T-cell (primary cell): Measurements from ENCODE around the gene COTL1. TPM values are rescaled to one million over a fixed set of nuclear protein-coding genes. Genes with fewer than 3 reads are reported as not detected.

Experiments used
- ATAC-seq, 4 experiments: fragments of 200-7000 bp in 3 of 4; fragments of 150-1000 bp in 1 of 4; cut with Tn5 transposase; replicated peaks in 1 of 4; 1 replicate in 3 of 4; 2 replicates in 1 of 4; pipeline ENCODE4 v1.10.0; 2021; ENCODE audit warnings: moderate library complexity in 3 of 4, mild to moderate bottlenecking in 2 of 4, moderate number of reproducible peaks in 1 of 4
- CTCF ChIA-PET, 2 donors: fragments of 300-600 bp; sonication (Branson Sonifier 250); formaldehyde crosslinking; loops; one replicate each; lab custom pipeline; 2022; ENCODE audit warnings: antibody characterized with exemption in 2 of 2; lab: Charles Lee
- POLR2A ChIA-PET, 2 donors: fragments of 300-600 bp; sonication (Branson Sonifier 250); formaldehyde crosslinking; loops; one replicate each; lab custom pipeline; 2022; ENCODE audit warnings: antibody characterized with exemption in 2 of 2; lab: Charles Lee
- DNase-seq, 35 experiments: peaks; one replicate each; pipeline versions ENCODE4 v3.0.0 to v3.0.0-alpha.2; 2013 to 2023
- H3K27ac ChIP-seq: one replicate; pipeline ENCODE4 v1.5.1; 2013; ENCODE audit warnings: low read length
- H3K27me3 ChIP-seq, 2 experiments: replicated peaks in 1 of 2; 1 replicate in 1 of 2; 2 replicates in 1 of 2; pipeline versions ENCODE4 v1.6.1 to v1.7.0; 2013; ENCODE audit warnings: low read length in 1 of 2, mixed read lengths in 1 of 2; ENCODE audit not compliant: control insufficient read depth in 2 of 2, insufficient read depth in 2 of 2; ENCODE audit errors: extremely low read depth in 1 of 2
- H3K36me3 ChIP-seq, 2 donors: 1 replicate in 1 of 2; 2 replicates in 1 of 2; pipeline versions ENCODE4 v1.6.1 to v1.7.0; 2013; ENCODE audit warnings: low read length in 1 of 2; ENCODE audit not compliant: control insufficient read depth in 2 of 2, insufficient read depth in 1 of 2; ENCODE audit errors: extremely low read depth in 1 of 2
- H3K4me1 ChIP-seq, 2 experiments: 1 replicate in 1 of 2; 2 replicates in 1 of 2; pipeline versions ENCODE4 v1.6.1 to v1.7.0; 2013; ENCODE audit warnings: low read length in 2 of 2, mixed read lengths in 1 of 2; ENCODE audit not compliant: insufficient read depth in 2 of 2, control insufficient read depth in 1 of 2; ENCODE audit errors: extremely low read depth in 1 of 2
- H3K4me3 ChIP-seq, 2 donors: 1 replicate in 1 of 2; 2 replicates in 1 of 2; pipeline versions ENCODE4 v1.5.1 to v1.7.0; 2013; ENCODE audit warnings: mild to moderate bottlenecking in 2 of 2, low read length in 1 of 2, moderate library complexity in 1 of 2; ENCODE audit not compliant: control insufficient read depth in 1 of 2; ENCODE audit errors: extremely low read depth in 1 of 2
- H3K9me3 ChIP-seq: 2 replicates; pipeline ENCODE4 v1.7.0; 2013
- H3K27ac Mint-ChIP-seq, 2 donors: one replicate each; pipeline ENCODE4 v1.8.0; 2020 to 2021; ENCODE audit warnings: mild to moderate bottlenecking in 2 of 2, mixed read lengths in 2 of 2
- H3K27me3 Mint-ChIP-seq, 2 donors: one replicate each; pipeline ENCODE4 v1.8.0; 2021 to 2022; ENCODE audit warnings: mixed read lengths in 2 of 2
- H3K36me3 Mint-ChIP-seq: one replicate; pipeline ENCODE4 v1.8.0; 2021; ENCODE audit warnings: mixed read lengths
- H3K4me1 Mint-ChIP-seq, 3 donors: one replicate each; pipeline ENCODE4 v1.8.0; 2020 to 2022; ENCODE audit warnings: mixed read lengths in 3 of 3, mild to moderate bottlenecking in 1 of 3
- H3K4me3 Mint-ChIP-seq, 3 donors: one replicate each; pipeline ENCODE4 v1.8.0; 2020 to 2022; ENCODE audit warnings: mild to moderate bottlenecking in 3 of 3, mixed read lengths in 3 of 3, moderate library complexity in 3 of 3
- H3K9me3 Mint-ChIP-seq, 3 donors: one replicate each; pipeline ENCODE4 v1.8.0; 2020 to 2022; ENCODE audit warnings: mixed read lengths in 3 of 3
- WGBS: methylation state at CpG from one replicate; pipeline ENCODE4 v1.1.5; 2013; ENCODE audit warnings: missing lambda C conversion rate; ENCODE audit not compliant: insufficient coverage; 5-methylcytosine and 5-hydroxymethylcytosine counted together
- total RNA-seq, 35 experiments: library from RNA in 6 of 35; stranded (reverse) in 6 of 35; fragments of 120-200 nt in 1 of 35; gene quantifications; one replicate each; pipeline versions ENCODE4 v1.2.1 to v1.2.4 and lab custom pipeline; 2013 to 2026

The COTL1 gene
- total RNA-seq, 5 donors from 2014 or later (not counting 1 experiment from before 2014, with no cell fraction given) = 205 to 265 (median 221) TPM

- CTCF ChIA-PET = interaction anchor here (0.6 to 1.0 kb wide), 10 partner anchors 11 to 427 kb away, joined by 3 to 5 read pairs (median 3); no protein-coding TSS in a partner anchor
These were observed 65.7 kb downstream of the COTL1 start for GRCh38 chr16:84552135-84552534.

GRCh38 chr16:84550096-84550495, 67.8 kb downstream of the COTL1 start:
- Mint-ChIP-seq H3K27me3 (no peaks in the 10 kb centered on the region), H3K27ac (peak overlapping the region; percentile 98 to 99), H3K36me3 (peaks cover 6% of the 10 kb centered on the region), H3K4me3 (peak overlapping the region; percentile 68 to 88 (median 83)), H3K9me3 (no peaks in the 10 kb centered on the region), H3K4me1 (peaks cover 70 to 76% (median 72%) of the 10 kb centered on the region in 3 donors)
- Histone ChIP-seq H3K4me1 (peaks cover 55 to 81% of the 10 kb centered on the region in 2 experiments), H3K27me3 (no peaks in the 10 kb centered on the region), H3K9me3 (no peaks in the 10 kb centered on the region), H3K36me3 (peaks cover 0 to 4% of the 10 kb centered on the region in 2 donors), H3K4me3 (no peak overlapping the region), H3K27ac (peak overlapping the region; percentile 85)
- ATAC-seq = no peak
- DNase-seq = peak in 1 of 35 experiments; percentile 28
- WGBS = 76% methylated on average over 3 of the region's 4 CpGs
- POLR2A ChIA-PET = no interaction called here
- CTCF ChIA-PET = interaction anchor here in 1 of 2 donors (0.5 kb wide), 1 partner anchor 43 kb away, joined by 6 read pairs; no protein-coding TSS in a partner anchor

More at GRCh38 chr16:84552135-84552534, 65.7 kb downstream of the COTL1 start:
- 29% methylated on average over 4 of the region's 4 CpGs for WGBS
- no peaks in the 10 kb centered on the region for H3K9me3 ChIP-seq
- no peaks in the 10 kb centered on the region for H3K27me3 ChIP-seq
- H3K4me1 ChIP-seq = peaks cover 53 to 83% of the 10 kb centered on the region in 2 experiments
- DNase-seq (no peak), ATAC-seq (no peak)
- POLR2A ChIA-PET = interaction anchor here (0.6 to 1.2 kb wide), 5 partner anchors 10 to 48 kb away, joined by 3 to 17 read pairs (median 3); no protein-coding TSS in a partner anchor
- Mint-ChIP-seq H3K4me3 (peak overlapping the region; percentile 82 to 91 (median 86)), H3K4me1 (peaks cover 68 to 72% (median 69%) of the 10 kb centered on the region in 3 donors), H3K27ac (peak overlapping the region; percentile 99 to 100), H3K36me3 (peaks cover under 1% of the 10 kb centered on the region), H3K27me3 (no peaks in the 10 kb centered on the region), H3K9me3 (no peaks in the 10 kb centered on the region)
- H3K36me3 ChIP-seq = peaks cover 0 to 3% of the 10 kb centered on the region in 2 donors
- H3K4me3 ChIP-seq = peak overlapping the region; percentile 43 to 57
- H3K27ac ChIP-seq = no peak overlapping the region

GRCh38 chr16:84548971-84549844, 68.7 kb downstream of the COTL1 start:
- Histone ChIP-seq H3K36me3 (peaks cover 0 to 4% of the 10 kb centered on the region in 2 donors), H3K4me3 (peak overlapping the region; percentile 29 to 47), H3K27ac (peak overlapping the region; percentile 85), H3K27me3 (no peaks in the 10 kb centered on the region), H3K4me1 (peaks cover 54 to 81% of the 10 kb centered on the region in 2 experiments), H3K9me3 (no peaks in the 10 kb centered on the region)
- Mint-ChIP-seq H3K4me3 (peak overlapping the region; percentile 83 to 88 (median 84)), H3K27me3 (no peaks in the 10 kb centered on the region), H3K9me3 (no peaks in the 10 kb centered on the region), H3K27ac (peak overlapping the region; percentile 98 to 99), H3K36me3 (peaks cover 6% of the 10 kb centered on the region), H3K4me1 (peaks cover 68 to 76% (median 72%) of the 10 kb centered on the region in 3 donors)
- DNase-seq = peak in 33 of 35 experiments; percentile 7 to 72 (median 31)
- ATAC-seq = peak; percentile 50 to 63 (median 62)
- WGBS = 6% methylated on average over 18 of the region's 25 CpGs
- POLR2A ChIA-PET = no interaction called here
- CTCF ChIA-PET = interaction anchor here in 1 of 2 donors (0.5 to 1.0 kb wide), 4 partner anchors 30 to 72 kb away, joined by 3 to 7 read pairs (median 5); no protein-coding TSS in a partner anchor

- H3K4me3 Mint-ChIP-seq = peak overlapping the region; percentile 83 to 88 (median 84)
- 33% methylated on average over 1 of the region's 8 CpGs for WGBS
- POLR2A ChIA-PET = interaction anchor here in 1 of 2 donors (0.7 kb wide), 1 partner anchor 41 kb away, joined by 7 read pairs; no protein-coding TSS in a partner anchor
These were observed 69.4 kb downstream of the COTL1 start for GRCh38 chr16:84548508-84548907.

GRCh38 chr16:84547546-84548061, 70.3 kb downstream of the COTL1 start:
- no peaks in the 10 kb centered on the region for H3K27me3 Mint-ChIP-seq
- H3K27ac Mint-ChIP-seq = peak overlapping the region; percentile 78 to 99
- Histone ChIP-seq H3K4me3 (no peak overlapping the region), H3K4me1 (peaks cover 49 to 70% of the 10 kb centered on the region in 2 experiments), H3K9me3 (no peaks in the 10 kb centered on the region), H3K36me3 (peaks cover 0 to 4% of the 10 kb centered on the region in 2 donors), H3K27ac (no peak overlapping the region), H3K27me3 (no peaks in the 10 kb centered on the region)
- H3K9me3 Mint-ChIP-seq = no peaks in the 10 kb centered on the region
- DNase-seq (no peak), ATAC-seq (no peak)
- ChIA-PET CTCF (no interaction called here), POLR2A (interaction anchor here in 1 of 2 donors (0.6 to 0.7 kb wide), 2 partner anchors 42 to 176 kb away, joined by 3 to 7 read pairs; no protein-coding TSS in a partner anchor)
- WGBS = 56% methylated on average over 8 of the region's 12 CpGs
- H3K4me3 Mint-ChIP-seq = peak overlapping the region in 1 of 3 donors; percentile 83
- H3K36me3 Mint-ChIP-seq = peaks cover 6% of the 10 kb centered on the region
- H3K4me1 Mint-ChIP-seq = peaks cover 55 to 65% (median 63%) of the 10 kb centered on the region in 3 donors

More at GRCh38 chr16:84548508-84548907, 69.4 kb downstream of the COTL1 start:
- Histone ChIP-seq H3K27ac (peak overlapping the region; percentile 85), H3K4me3 (peak overlapping the region in 1 of 2 donors; percentile 47), H3K9me3 (no peaks in the 10 kb centered on the region), H3K27me3 (no peaks in the 10 kb centered on the region), H3K4me1 (peaks cover 55 to 78% of the 10 kb centered on the region in 2 experiments), H3K36me3 (peaks cover 0 to 4% of the 10 kb centered on the region in 2 donors)
- Mint-ChIP-seq H3K36me3 (peaks cover 6% of the 10 kb centered on the region), H3K4me1 (peaks cover 64 to 74% (median 68%) of the 10 kb centered on the region in 3 donors), H3K9me3 (no peaks in the 10 kb centered on the region), H3K27me3 (no peaks in the 10 kb centered on the region), H3K27ac (peak overlapping the region; percentile 98 to 99)
- peak in 1 of 35 experiments; percentile 18 for DNase-seq
- CTCF ChIA-PET = no interaction called here
- peak in 3 of 4 experiments; percentile 5 to 26 (median 17) for ATAC-seq
